OCI-M1 (cell line): ENCODE results near the gene HOXA6.

Experiments used
- DNase-seq: peaks from one replicate; lab custom pipeline; 2025; lab: John Stamatoyannopoulos, UW

The HOXA6 gene

GRCh38 chr7:27149842-27150567, 2.4 kb upstream of the HOXA6 start:
- DNase-seq = no peak

- DNase-seq = no peak
Observed at GRCh38 chr7:27148756-27149641, 1.4 kb upstream of the HOXA6 start.

GRCh38 chr7:27148031-27148755, 619 bp upstream of the HOXA6 start:
- DNase-seq = no peak

- no peak for DNase-seq
Observed at GRCh38 chr7:27146491-27147198, 929 bp downstream of the HOXA6 start.

- no peak for DNase-seq
Observed at GRCh38 chr7:27145914-27146412, 1.6 kb downstream of the HOXA6 start.

GRCh38 chr7:27145165-27145913, 2.2 kb downstream of the HOXA6 start:
- DNase-seq = no peak

- DNase-seq = no peak
Observed at GRCh38 chr7:27144781-27145164, 2.8 kb downstream of the HOXA6 start.

- no peak for DNase-seq
Observed at GRCh38 chr7:27143950-27144780, 3.4 kb downstream of the HOXA6 start.

- DNase-seq = no peak
Observed at GRCh38 chr7:27143023-27143949, 4.3 kb downstream of the HOXA6 start, which contains the start of gene HOXA5. HOXA5 (minus strand) TSS chr7:27143681; CDS start chr7:27143607, 74 bp downstream.

GRCh38 chr7:27142580-27143022, 5.0 kb downstream of the HOXA6 start:
- DNase-seq = no peak

GRCh38 chr7:27141923-27142579, 5.5 kb downstream of the HOXA6 start:
- DNase-seq = no peak

GRCh38 chr7:27141137-27141922, 6.2 kb downstream of the HOXA6 start:
- DNase-seq = no peak

GRCh38 chr7:27140126-27140857, 7.3 kb downstream of the HOXA6 start:
- no peak for DNase-seq

- DNase-seq = no peak
Observed at GRCh38 chr7:27139334-27140125, 8.0 kb downstream of the HOXA6 start.

GRCh38 chr7:27138985-27139333, 8.6 kb downstream of the HOXA6 start:
- DNase-seq = no peak

GRCh38 chr7:27138472-27138871, 9.1 kb downstream of the HOXA6 start:
- DNase-seq = no peak
